ENCODE results near the gene GAPVD1. TPM values are rescaled to one million over a fixed set of nuclear protein-coding genes. Genes with fewer than 3 reads are reported as not detected.

The GAPVD1 gene
- total RNA-seq, 1 experiment from 2014 or later: 39.5 TPM

GRCh38 chr9:125214186-125214585 lies 47.4 kb upstream of the GAPVD1 start:
- no peak for TF ChIP-seq CTCF (conservative IDR thresholded peaks at IDR 0.05)
- no peak overlapping the region for H3K23ac ChIP-seq (ENCODE audit: insufficient read length, low read depth, low read length)
- Mint-ChIP-seq H3K4me1 (no peaks in the 10 kb centered on the region), H3K36me3 (ENCODE audit: insufficient read depth in 1 of 3, low read depth in 3 of 3) (peaks cover 10 to 54% (median 42%) of the 10 kb centered on the region in 3 experiments), H3K27me3 (ENCODE audit: low read depth) (no peaks in the 10 kb centered on the region), H3K4me3 (no peak overlapping the region), H3K27ac (no peak overlapping the region), H3K9me3 (no peaks in the 10 kb centered on the region)
- no peak overlapping the region for H3T11ph ChIP-seq (ENCODE audit: low read length)
- no peak overlapping the region for H2BK120ac ChIP-seq (ENCODE audit: low read depth, low read length, poor library complexity, severe bottlenecking)
- H4K20me1 ChIP-seq (ENCODE audit: control insufficient read depth, insufficient read depth, insufficient read length): no peaks in the 10 kb centered on the region
- H2AFZ ChIP-seq (ENCODE audit: low read length): no peak overlapping the region
- no peak overlapping the region for H2BK5ac ChIP-seq (ENCODE audit: insufficient read length, low read length)
- no peaks in the 10 kb centered on the region for H3K27me3 ChIP-seq (ENCODE audit: insufficient read depth, low read length)
- H2BK15ac ChIP-seq (ENCODE audit: low read depth, low read length): no peak overlapping the region
- no peak overlapping the region for H4K8ac ChIP-seq (replicated peaks; ENCODE audit: insufficient read length, low read depth, low read length)
- H3K9ac ChIP-seq (ENCODE audit: extremely low read depth, insufficient read length, low read length): no peak overlapping the region
- no peak overlapping the region for H4K91ac ChIP-seq (ENCODE audit: insufficient read length, low read depth, low read length)
- no peaks in the 10 kb centered on the region for H3K79me2 ChIP-seq (ENCODE audit: insufficient read depth, low read length)
- no peak overlapping the region for H3K56ac ChIP-seq (ENCODE audit: insufficient read length, low read depth, low read length)
- no peak overlapping the region for H3K4me2 ChIP-seq (ENCODE audit: insufficient read depth, insufficient read length, low read length)
- H3K23me2 ChIP-seq (ENCODE audit: insufficient read length, low read depth, low read length, poor library complexity, severe bottlenecking): no peaks in the 10 kb centered on the region
- H3K9me3 ChIP-seq (ENCODE audit: control insufficient read depth, low read depth, low read length): no peaks in the 10 kb centered on the region
- no peak for DNase-seq
- no peak overlapping the region for H2AK5ac ChIP-seq (ENCODE audit: insufficient read length, low read length)
- WGBS (ENCODE audit: extremely low coverage, insufficient read length, low lambda C conversion rate): no CpG with 5 or more reads among the region's 5 CpGs
- H3K18ac ChIP-seq (ENCODE audit: insufficient read length, low read depth, low read length): no peak overlapping the region
- no peak overlapping the region for H2BK20ac ChIP-seq (ENCODE audit: low read depth, low read length, poor library complexity, severe bottlenecking)
- H3K14ac ChIP-seq (ENCODE audit: insufficient read depth, low read length): no peak overlapping the region
- H3K79me1 ChIP-seq (ENCODE audit: insufficient read depth, low read depth, low read length, poor library complexity, severe bottlenecking): no peaks in the 10 kb centered on the region
- H3K27ac ChIP-seq (ENCODE audit: insufficient read length, low read depth, low read length): no peak overlapping the region
- no peak overlapping the region for H3K4ac ChIP-seq (ENCODE audit: low read depth, low read length)
- no peak overlapping the region for H2BK12ac ChIP-seq (ENCODE audit: insufficient read length, low read depth, low read length)
- no peaks in the 10 kb centered on the region for H3K4me1 ChIP-seq (ENCODE audit: insufficient read depth, low read length)
- no peak overlapping the region for H4K5ac ChIP-seq (ENCODE audit: insufficient read length, low read depth, low read length)

Measured in H9 (cell line).